Neural cell (in vitro differentiated cells): ENCODE measurements around the gene COMMD9. TPM values are rescaled to one million over a fixed set of nuclear protein-coding genes. Genes with fewer than 3 reads are reported as not detected.

Experiments
- H2AFZ ChIP-seq: fragments of 200-600, 300-800 bp; sonication (generic), shearing (Covaris generic); 2 replicates; pipeline ENCODE4 v1.6.0; 2014; ENCODE audit warnings: low read depth, mild to moderate bottlenecking, antibody characterized with exemption, low read length, moderate library complexity
- H3F3A ChIP-seq: fragments of 200-600 bp; shearing (Covaris generic); 2 replicates; pipeline ENCODE4 v1.6.1; 2016; ENCODE audit warnings: mild to moderate bottlenecking, moderate library complexity, mixed read lengths, antibody characterized with exemption, low read length; ENCODE audit not compliant: insufficient read depth, poor library complexity, severe bottlenecking
- H3K27ac ChIP-seq: fragments of 200-600, 300-800 bp; sonication (generic), shearing (Covaris generic); 2 replicates; pipeline ENCODE4 v1.5.1; 2014; ENCODE audit warnings: mild to moderate bottlenecking, low read length, moderate library complexity
- H3K27me3 ChIP-seq: fragments of 300-800, 200-600 bp; sonication (generic), shearing (Covaris generic); 2 replicates; pipeline ENCODE4 v1.6.0; 2014; ENCODE audit warnings: mild to moderate bottlenecking, low read depth, low read length, moderate library complexity; ENCODE audit not compliant: insufficient read depth
- H3K36me3 ChIP-seq: fragments of 300-800, 200-600 bp; sonication (generic), shearing (Covaris generic); 2 replicates; pipeline ENCODE4 v1.5.1; 2014; ENCODE audit warnings: mild to moderate bottlenecking, antibody characterized with exemption, low read length, moderate library complexity; ENCODE audit not compliant: insufficient read depth
- H3K4me2 ChIP-seq: fragments of 300-800, 200-600 bp; sonication (generic), shearing (Covaris generic); 2 replicates; pipeline ENCODE4 v1.6.0; 2014; ENCODE audit warnings: mild to moderate bottlenecking, low read length
- H3K4me3 ChIP-seq: fragments of 300-800, 200-600 bp; sonication (generic), shearing (Covaris generic); 2 replicates; pipeline ENCODE4 v1.5.1; 2014; ENCODE audit warnings: mild to moderate bottlenecking, low read length, moderate library complexity
- H3K79me2 ChIP-seq: fragments of 200-600 bp; shearing (Covaris generic); replicated peaks from 2 replicates; pipeline ENCODE4 v1.6.0; 2014; ENCODE audit warnings: mild to moderate bottlenecking, low read length, moderate library complexity; ENCODE audit not compliant: insufficient read depth
- H3K9ac ChIP-seq: fragments of 300-800, 200-600 bp; sonication (generic), shearing (Covaris generic); 2 replicates; pipeline ENCODE4 v1.6.1; 2016; ENCODE audit warnings: mild to moderate bottlenecking, low read length, mixed read lengths
- H3K9me2 ChIP-seq: fragments of 200-600 bp; shearing (Covaris generic); 2 replicates; pipeline ENCODE4 v1.6.1; 2016; ENCODE audit warnings: mild to moderate bottlenecking, low read length, mixed read lengths; ENCODE audit not compliant: insufficient read depth
- H3K9me3 ChIP-seq: fragments of 200-600, 300-800 bp; sonication (generic), shearing (Covaris generic); 2 replicates; pipeline ENCODE4 v1.6.1; 2016; ENCODE audit warnings: mild to moderate bottlenecking, mixed run types, low read length, moderate library complexity, mixed read lengths
- H4K20me1 ChIP-seq: fragments of 200-600 bp; shearing (Covaris generic); 2 replicates; pipeline ENCODE4 v1.6.1; 2016; ENCODE audit warnings: mild to moderate bottlenecking, mixed run types; ENCODE audit not compliant: insufficient read depth
- CTCF ChIP-seq: fragments of 450-650 bp; IDR thresholded peaks from 2 replicates; pipeline ENCODE4 v1.5.1; 2014; ENCODE audit warnings: antibody characterized with exemption, mild to moderate bottlenecking, moderate library complexity; ENCODE audit not compliant: poor library complexity, severe bottlenecking
- EP300 ChIP-seq: fragments of 450-650 bp; conservative IDR thresholded peaks from 2 replicates; pipeline ENCODE4 v1.6.1; 2014; ENCODE audit warnings: antibody characterized with exemption, mild to moderate bottlenecking, moderate library complexity; ENCODE audit not compliant: poor library complexity, severe bottlenecking
- EZH2 ChIP-seq: fragments of 200-600, 300-800 bp; shearing (Covaris generic), sonication (generic); IDR thresholded peaks from 2 replicates; pipeline ENCODE4 v1.6.1; 2014; ENCODE audit warnings: antibody characterized with exemption, low read length, borderline replicate concordance, mild to moderate bottlenecking; ENCODE audit not compliant: insufficient read depth, poor library complexity, severe bottlenecking
- MXI1 ChIP-seq: fragments of 450-650 bp; conservative IDR thresholded peaks from 2 replicates; pipeline ENCODE4 v1.6.1; 2014; ENCODE audit warnings: antibody characterized with exemption, mild to moderate bottlenecking; ENCODE audit not compliant: poor library complexity, severe bottlenecking
- POLR2AphosphoS5 ChIP-seq: IDR thresholded peaks from 2 replicates; pipeline ENCODE4 v1.6.1; 2012
- RAD21 ChIP-seq: fragments of 450-650 bp; conservative IDR thresholded peaks from 2 replicates; pipeline ENCODE4 v1.6.1; 2014; ENCODE audit warnings: antibody characterized with exemption, mild to moderate bottlenecking, moderate library complexity
- REST ChIP-seq: IDR thresholded peaks from 2 replicates; pipeline ENCODE4 v1.6.1; 2012; ENCODE audit warnings: borderline replicate concordance
- SMC3 ChIP-seq: fragments of 450-650 bp; conservative IDR thresholded peaks from 2 replicates; pipeline ENCODE4 v1.6.1; 2014; ENCODE audit warnings: antibody characterized with exemption, mild to moderate bottlenecking, moderate library complexity; ENCODE audit not compliant: poor library complexity
- TAF1 ChIP-seq: IDR thresholded peaks from 2 replicates; pipeline ENCODE4 v1.6.1; 2012; ENCODE audit warnings: low read depth
- polyA plus RNA-seq: library from polyadenylated mRNA; depleted of rRNA; stranded (reverse); fragments of >200 nt; gene quantifications from 2 replicates; pipeline ENCODE4 v1.2.3, GENCODE V29; 2014

COMMD9 gene
- polyA plus RNA-seq, 1 donor from 2014 or later, result 119 TPM

- no peak overlapping the region for H3K4me3 ChIP-seq
- no peak overlapping the region for H3K27ac ChIP-seq
- no peaks in the 10 kb centered on the region for H3K9me2 ChIP-seq
- H4K20me1 ChIP-seq, result no peaks in the 10 kb centered on the region
- no peaks in the 10 kb centered on the region for H3K27me3 ChIP-seq
- no peak overlapping the region for H3K9ac ChIP-seq
- no peak for TF ChIP-seq CTCF
- TF ChIP-seq MXI1, result no peak
- TF ChIP-seq EZH2, result no peak
- no peak for TF ChIP-seq TAF1
- no peak for TF ChIP-seq RAD21
- TF ChIP-seq EP300, result no peak
- TF ChIP-seq POLR2AphosphoS5, result no peak
- no peak for TF ChIP-seq SMC3
- no peak for TF ChIP-seq REST
- H2AFZ ChIP-seq, result no peak overlapping the region
- no peaks in the 10 kb centered on the region for H3K79me2 ChIP-seq
- H3K4me2 ChIP-seq, result no peak overlapping the region
- no peaks in the 10 kb centered on the region for H3K9me3 ChIP-seq
- H3K36me3 ChIP-seq, result no peaks in the 10 kb centered on the region
- no peaks in the 10 kb centered on the region for H3F3A ChIP-seq
These were observed 54.4 kb downstream of the COMMD9 start for GRCh38 chr11:36234825-36235224.

DNA sequence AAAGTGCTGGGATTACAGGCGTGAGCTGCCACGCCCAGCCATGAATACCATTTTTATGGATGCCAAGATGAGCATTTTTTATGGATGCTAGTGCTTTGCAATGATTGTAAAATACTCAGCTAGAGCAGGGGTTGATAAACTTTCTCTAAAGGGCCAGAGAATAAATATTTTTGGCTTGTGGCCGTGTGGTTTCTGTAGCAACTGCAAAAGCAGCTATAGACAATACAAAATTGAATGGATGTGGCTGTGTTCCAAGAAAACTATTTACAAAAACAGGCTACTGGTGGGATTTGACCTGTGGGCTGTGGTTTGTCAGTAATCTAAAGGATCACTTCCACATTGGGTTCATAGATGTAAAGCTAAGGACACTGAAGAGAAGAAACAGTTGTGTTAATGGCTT lies 56.0 kb downstream of the COMMD9 start:
- Histone ChIP-seq H3K4me2 (no peak overlapping the region), H3F3A (no peaks in the 10 kb centered on the region), H3K9ac (no peak overlapping the region), H3K79me2 (no peaks in the 10 kb centered on the region), H3K9me3 (no peaks in the 10 kb centered on the region), H3K4me3 (no peak overlapping the region), H3K9me2 (no peaks in the 10 kb centered on the region), H3K27ac (no peak overlapping the region), H3K36me3 (no peaks in the 10 kb centered on the region), H4K20me1 (no peaks in the 10 kb centered on the region), H3K27me3 (no peaks in the 10 kb centered on the region), H2AFZ (no peak overlapping the region)
- TF ChIP-seq SMC3, result no peak
- no peak for TF ChIP-seq EP300
- TF ChIP-seq CTCF, result no peak
- no peak for TF ChIP-seq MXI1
- TF ChIP-seq RAD21, result no peak
- TF ChIP-seq REST, result no peak
- TF ChIP-seq TAF1, result no peak
- TF ChIP-seq POLR2AphosphoS5, result no peak
- TF ChIP-seq EZH2, result no peak
